ENCODE measurements around the gene ADGRL1.
A peak's percentile ranks its signal among the peaks of the same experiment; 100 is the strongest.

Gene ADGRL1

DNA sequence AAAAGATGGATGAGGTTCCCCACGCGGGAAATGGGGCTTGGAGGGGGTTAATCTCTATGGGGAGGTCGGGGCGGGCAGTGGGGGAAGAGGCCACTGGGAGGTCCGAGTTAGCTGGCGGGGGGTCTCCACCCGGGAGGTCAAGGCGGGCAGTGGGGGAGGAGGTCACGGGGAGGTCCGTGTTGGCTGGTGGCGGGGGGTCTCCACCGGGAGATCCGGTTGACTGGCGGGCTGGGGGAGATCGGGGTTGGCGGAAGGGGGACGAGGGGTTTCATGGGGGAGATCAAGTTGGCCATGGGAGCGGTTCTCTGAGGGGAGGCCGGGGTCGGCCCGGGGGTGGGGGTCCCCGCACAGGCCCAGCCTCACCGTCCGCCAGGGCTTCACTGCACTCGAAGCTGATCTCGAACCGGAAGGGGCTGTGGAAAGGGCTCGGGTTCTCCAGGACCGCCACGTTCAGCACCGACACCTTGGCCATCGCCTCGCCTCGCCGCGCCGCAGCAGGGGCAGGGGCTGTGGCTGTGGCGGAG is 69.9 kb downstream of the ADGRL1 start:
- no peak for DNase-seq

DNA sequence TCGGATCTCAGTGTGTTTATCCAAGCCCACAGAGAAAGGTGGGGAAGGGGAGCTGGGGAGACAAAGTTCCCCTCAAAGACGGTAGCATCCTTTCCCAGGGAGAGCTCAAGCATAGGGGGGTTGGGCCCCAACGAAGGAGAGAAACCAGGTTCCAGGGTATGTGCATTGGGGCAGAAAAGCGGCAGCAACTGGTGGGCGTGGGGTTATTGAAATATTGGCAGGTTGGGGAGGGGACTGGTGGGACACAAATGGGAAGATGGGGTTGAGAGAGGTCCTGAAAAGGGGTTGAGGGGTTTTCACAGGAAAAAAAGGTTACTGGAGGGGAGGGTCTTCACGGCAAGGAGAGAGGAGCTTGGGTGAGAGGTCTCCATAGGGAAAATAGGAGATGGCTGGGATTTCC is 70.6 kb downstream of the ADGRL1 start:
- no peak for DNase-seq

DNA sequence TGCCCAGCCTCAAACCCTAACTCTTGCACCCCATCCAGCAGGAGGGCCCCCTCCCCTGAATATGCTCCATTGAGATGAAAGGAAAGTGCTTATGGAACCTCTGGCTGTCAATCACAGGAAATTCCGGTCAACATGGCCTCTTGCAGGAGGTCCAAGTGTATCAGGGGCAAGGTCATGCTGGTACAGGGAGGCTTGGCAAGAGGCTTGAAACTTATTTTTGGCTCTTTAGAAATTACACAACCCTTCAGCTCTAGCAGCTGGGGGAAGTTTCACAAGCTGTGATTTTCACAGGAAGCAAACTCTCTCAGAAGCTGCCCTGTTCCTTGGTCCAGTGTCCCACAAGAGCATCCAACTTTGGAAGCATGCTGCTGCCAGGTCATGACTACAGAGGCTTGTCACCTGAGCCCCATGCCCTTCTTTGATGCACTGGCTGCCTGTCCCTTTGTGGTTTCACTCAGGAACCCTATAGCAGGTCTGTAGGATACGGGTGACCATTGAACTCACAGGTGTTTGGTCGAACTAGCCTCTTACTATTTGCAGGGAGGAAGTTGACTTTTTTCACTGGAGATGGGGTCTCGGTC is 78.0 kb downstream of the ADGRL1 start:
- no peak for DNase-seq

DNA sequence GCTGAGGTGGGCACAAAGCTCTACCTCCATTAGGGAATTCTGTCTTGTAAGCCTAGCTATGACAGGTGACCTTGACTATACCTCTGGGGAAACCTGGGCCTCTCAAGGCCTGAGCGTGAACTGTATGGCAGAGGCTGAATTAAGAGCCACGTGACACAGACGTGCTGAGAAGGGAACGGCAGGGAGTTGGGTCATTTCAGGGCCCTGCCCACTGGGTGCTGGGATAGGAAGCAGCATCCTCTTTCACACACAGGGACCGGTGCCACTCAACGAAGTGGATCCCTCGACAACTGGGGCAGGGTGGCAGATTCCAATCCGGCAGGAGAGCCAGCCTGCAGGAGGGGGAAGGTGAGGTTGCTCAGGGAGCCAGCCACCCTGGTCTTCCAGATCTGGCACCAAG is 78.8 kb downstream of the ADGRL1 start:
- DNase-seq: no peak

DNA sequence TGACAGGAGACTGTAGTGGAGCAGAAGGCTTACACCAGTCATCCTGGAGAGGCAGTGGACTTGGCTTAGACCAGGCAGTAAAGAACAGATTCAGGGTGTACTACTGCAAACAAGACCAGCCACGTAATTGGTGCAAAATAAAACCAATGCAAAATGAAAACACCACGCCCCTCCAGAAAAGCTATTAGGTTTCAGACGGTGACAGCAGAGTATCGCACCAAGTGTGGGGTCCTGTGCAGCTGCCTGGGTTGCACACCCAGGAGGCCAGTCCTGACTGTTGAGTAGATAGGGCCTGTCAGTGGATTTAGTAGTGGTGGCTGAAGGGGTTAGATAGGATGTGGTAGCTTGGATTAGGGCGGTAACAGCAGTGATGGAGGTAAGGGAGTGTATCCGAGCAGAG is 83.0 kb downstream of the ADGRL1 start:
- DNase-seq: no peak

DNA sequence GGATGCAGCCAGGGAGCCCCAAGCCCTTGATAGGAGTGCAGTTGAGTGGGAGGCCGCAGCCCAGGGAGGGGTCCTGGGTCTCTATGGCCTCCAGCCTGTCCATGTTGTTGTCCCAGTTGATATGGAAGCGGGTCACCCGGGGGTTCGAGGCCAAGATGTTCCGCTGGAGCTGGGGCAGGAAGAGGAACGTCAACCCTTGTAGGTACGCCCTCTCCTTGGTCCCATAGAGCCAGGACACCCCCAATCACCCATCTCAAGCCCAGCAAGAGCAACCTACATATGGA is 85.5 kb downstream of the ADGRL1 start:
- DNase-seq: no peak

DNA sequence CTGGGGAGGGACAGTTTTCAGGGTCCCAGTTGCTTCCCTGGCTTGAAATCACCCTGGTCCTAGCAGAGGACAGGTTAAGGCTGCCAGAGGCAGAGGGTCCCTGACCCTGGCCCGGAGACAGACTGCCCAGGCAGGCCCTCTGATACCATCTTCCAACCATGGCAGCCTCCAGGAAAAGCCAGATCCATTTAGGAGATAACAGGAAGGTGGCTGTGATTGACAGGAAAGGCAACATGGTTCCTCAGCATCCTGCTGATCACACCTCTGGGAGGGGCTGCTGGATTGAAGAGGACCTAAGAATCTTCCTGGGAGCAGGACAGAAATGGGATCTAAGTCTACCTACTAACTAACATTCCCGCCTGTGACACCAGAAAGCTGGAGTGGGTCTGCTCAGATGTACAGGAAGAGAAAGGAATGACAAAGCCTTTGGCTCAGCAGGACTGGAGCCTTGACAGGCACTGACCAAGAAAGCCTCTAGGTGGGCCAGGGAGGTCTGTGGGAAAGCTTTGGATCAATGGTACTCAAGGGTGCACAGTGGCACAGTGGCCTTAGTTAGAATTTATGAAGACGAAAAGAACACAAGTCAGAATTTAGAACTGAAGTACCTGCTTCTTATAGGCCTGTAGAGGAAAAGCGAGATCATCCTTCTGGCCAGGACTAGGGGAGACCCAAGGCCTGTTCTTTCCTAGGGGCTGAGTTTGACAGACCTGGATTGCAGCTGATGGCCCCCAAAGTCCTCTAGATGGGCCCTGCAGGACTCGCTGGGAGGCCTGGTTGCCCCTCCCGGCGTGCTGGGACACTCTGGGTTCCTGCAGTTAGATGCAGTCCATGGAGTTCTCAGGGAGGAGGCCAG is 86.1 kb downstream of the ADGRL1 start:
- DNase-seq: no peak

GRCh38 chr19:14119146-14119545 is 86.8 kb downstream of the ADGRL1 start:
- no peak for DNase-seq

GRCh38 chr19:14118165-14119051 is 87.6 kb downstream of the ADGRL1 start:
- DNase-seq: no peak

DNA sequence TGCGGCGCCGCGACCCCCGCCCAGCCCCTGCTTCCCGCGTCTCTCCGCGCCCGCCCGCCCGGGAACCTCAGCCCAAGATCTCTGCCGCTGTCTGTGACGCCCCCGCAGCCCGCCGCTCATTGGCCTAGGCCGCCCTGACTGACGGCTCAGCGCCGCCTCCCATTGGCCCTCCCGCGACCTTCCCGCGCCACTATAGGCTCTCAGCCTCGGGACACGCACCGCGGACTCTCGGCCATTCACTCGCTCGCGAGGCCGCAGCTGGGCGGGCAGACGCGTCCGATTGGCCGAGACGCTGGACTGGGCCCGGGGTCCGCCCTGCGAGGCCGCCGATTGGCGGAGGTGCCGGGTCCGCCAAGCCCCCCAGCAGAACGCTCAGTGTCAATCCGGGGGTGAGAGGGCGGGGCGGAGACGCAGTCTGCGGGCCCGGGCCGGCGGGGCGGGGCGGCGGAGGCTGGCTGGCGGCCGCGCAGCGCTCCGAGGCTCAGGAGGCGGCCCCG is 88.3 kb downstream of the ADGRL1 start, which contains the start of gene PRKACA:
Gene PRKACA (minus strand): TSS at position 95 of the 497 bp plus-strand sequence. CDS start 215 bp downstream, outside the sequence.
- DNase-seq: peak; percentile 98

GRCh38 chr19:14116918-14117578 is 88.9 kb downstream of the ADGRL1 start:
- DNase-seq: no peak

GRCh38 chr19:14116525-14116917 is 89.4 kb downstream of the ADGRL1 start:
- no peak for DNase-seq

- no peak for DNase-seq
These were observed 90.2 kb downstream of the ADGRL1 start for GRCh38 chr19:14115756-14116155.

DNA sequence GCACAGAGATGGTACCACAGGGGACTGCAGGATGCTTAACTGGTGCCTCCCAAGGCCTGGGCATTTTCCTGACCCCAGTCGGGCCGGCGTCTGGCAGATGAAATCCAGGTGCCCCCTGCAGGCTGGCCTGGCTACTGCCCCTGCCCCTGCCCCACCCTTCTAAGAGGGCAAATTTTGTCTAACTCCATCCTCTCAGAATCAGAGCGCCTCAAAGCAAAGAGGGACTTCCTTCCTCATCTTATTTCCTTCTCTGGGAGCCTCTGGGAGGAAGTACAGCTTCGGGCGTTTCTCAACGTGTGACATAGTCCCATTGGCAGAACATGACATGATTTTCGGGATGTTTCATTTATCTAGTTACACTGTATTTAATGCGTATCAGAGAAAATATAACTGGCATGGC is 91.1 kb downstream of the ADGRL1 start:
- DNase-seq: no peak

DNA sequence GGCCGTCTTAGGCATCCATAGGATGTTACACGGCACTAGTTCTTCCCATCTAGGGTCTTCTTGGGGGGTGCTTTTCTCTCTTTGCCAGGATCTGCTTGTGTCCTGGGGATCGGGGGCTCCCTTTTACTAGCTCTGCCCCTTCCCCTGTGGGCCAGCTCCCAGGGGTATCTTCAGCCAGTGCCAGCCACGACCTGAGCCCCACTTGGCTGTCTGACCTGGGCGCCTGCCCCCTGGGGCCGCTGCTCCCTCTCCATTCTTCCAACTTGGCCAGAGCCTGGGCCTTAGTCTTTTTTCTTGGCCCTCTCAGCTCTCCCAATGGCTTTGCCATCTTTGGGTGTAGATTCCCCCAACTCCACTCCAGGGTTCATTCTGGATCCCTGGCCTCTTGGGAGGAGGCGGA is 91.5 kb downstream of the ADGRL1 start:
- DNase-seq: no peak

- no peak for DNase-seq
These were observed 92.1 kb downstream of the ADGRL1 start for GRCh38 chr19:14113762-14114414.

DNA sequence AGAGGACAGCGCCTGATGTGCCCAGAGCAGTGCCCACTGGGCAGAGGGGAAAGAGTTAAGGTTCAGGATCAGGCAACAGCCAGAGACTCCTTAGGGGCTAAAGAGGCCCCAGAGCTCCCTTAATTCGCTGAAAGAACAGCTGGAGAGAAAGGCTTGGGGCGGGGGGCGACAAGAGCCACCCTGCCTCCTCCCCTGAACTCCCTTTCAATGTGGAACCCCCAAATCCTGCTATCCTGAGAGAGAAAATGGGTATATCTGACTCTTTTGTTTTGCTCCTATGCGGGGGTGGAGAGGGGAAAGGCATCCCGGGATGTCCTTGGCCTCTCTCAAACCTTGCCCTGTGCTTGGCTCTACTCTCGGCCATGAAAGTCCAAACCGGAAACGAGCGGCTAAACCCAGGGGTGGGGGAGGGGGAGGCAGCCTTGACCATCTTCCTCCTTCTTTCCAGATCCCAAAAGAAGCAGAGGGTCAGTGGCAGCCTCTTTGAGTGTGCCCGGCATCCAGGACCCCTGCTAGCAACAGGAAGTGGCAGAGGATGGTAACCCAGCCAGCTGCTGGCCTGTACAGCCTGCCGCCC is 93.1 kb downstream of the ADGRL1 start:
- no peak for DNase-seq

DNA sequence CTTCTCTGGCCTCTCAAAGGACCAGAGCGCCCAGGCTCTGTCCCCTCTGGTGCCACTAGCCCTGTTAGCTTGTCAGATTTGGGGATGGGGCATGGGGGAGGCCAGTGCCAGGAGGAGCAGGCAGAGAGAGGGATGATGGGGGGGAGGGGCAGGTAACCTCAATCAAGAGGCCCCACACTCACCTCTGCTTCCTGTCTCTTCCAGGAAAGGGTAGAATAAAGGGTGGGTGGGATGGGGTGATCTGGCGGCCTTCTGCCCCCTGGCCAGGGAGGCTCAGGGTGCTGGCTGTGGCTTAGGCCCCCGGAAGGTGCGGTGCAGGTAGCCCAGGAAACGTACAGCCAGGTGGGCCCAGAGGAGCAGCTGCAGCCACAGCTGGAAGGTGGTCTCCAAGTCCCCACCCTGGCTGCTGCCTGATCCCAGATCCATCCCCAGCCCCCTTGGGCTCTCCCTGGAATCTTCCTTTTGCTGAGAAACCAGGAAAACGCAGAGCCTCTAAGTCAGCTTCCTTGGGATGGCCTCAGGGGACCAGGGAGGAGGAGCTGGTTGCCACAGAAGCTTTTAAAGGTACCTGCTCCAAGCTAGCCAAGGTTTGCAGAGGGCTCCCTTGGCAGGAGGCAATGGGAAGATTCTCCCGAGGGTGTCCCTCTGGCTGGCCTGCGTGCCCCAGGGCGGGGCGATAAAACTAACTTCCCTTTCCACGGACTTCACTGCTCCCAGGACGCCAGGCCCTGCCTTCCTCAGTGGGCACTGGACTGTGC is 93.7 kb downstream of the ADGRL1 start:
- DNase-seq: no peak

DNA sequence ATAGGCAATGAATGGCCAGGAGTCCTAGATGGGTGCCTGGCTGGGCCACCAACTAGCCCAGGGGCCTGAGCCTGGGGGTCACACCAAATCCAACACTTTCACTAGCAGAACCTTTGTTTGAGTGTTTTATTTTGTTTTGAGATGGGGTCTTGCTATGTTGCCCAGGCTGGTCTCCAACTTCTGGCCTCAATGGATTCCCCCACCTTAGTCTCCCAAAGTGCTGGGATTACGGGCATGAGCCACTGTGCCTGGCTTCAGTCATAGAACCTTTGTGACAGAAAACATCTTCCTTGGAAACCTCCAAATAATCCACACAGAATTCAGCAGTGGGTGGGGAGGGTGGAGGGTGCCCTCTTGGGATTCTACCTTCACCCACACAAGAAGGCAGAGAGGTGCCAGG is 94.5 kb downstream of the ADGRL1 start:
- no peak for DNase-seq

- no peak for DNase-seq
These were observed 95.3 kb downstream of the ADGRL1 start for GRCh38 chr19:14110650-14111049.
